Measurements from ENCODE around the gene SFXN5. TPM values are rescaled to one million over a fixed set of nuclear protein-coding genes. Genes with fewer than 3 reads are reported as not detected.

The SFXN5 gene
- total RNA-seq, 1 donor from 2014 or later: 12.7 TPM

GRCh38 chr2:72965770-72966450 is 105.6 kb downstream of the SFXN5 start:
- no peak overlapping the region for H3K27ac Mint-ChIP-seq (ENCODE audit: unreplicated experiment)
- H3K9me3 Mint-ChIP-seq (ENCODE audit: unreplicated experiment): no peaks in the 10 kb centered on the region
- H3K4me3 Mint-ChIP-seq (ENCODE audit: unreplicated experiment): no peak overlapping the region
- DNase-seq (ENCODE audit: extremely low spot score, unreplicated experiment): no peak
- TF ChIP-seq, protein P1, sequence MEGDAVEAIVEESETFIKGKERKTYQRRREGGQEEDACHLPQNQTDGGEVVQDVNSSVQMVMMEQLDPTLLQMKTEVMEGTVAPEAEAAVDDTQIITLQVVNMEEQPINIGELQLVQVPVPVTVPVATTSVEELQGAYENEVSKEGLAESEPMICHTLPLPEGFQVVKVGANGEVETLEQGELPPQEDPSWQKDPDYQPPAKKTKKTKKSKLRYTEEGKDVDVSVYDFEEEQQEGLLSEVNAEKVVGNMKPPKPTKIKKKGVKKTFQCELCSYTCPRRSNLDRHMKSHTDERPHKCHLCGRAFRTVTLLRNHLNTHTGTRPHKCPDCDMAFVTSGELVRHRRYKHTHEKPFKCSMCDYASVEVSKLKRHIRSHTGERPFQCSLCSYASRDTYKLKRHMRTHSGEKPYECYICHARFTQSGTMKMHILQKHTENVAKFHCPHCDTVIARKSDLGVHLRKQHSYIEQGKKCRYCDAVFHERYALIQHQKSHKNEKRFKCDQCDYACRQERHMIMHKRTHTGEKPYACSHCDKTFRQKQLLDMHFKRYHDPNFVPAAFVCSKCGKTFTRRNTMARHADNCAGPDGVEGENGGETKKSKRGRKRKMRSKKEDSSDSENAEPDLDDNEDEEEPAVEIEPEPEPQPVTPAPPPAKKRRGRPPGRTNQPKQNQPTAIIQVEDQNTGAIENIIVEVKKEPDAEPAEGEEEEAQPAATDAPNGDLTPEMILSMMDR (IDR thresholded peaks at IDR 0.05): no peak
- no peaks in the 10 kb centered on the region for H3K27me3 Mint-ChIP-seq (ENCODE audit: unreplicated experiment)
- peaks cover 7% of the 10 kb centered on the region for H3K4me1 Mint-ChIP-seq (ENCODE audit: unreplicated experiment)
- H3K36me3 Mint-ChIP-seq (ENCODE audit: unreplicated experiment): peaks cover 3% of the 10 kb centered on the region

- Mint-ChIP-seq H3K9me3 (ENCODE audit: unreplicated experiment) (no peaks in the 10 kb centered on the region), H3K4me3 (ENCODE audit: unreplicated experiment) (no peak overlapping the region), H3K4me1 (ENCODE audit: unreplicated experiment) (peaks cover 7% of the 10 kb centered on the region), H3K27me3 (ENCODE audit: unreplicated experiment) (no peaks in the 10 kb centered on the region), H3K36me3 (ENCODE audit: unreplicated experiment) (peaks cover 3% of the 10 kb centered on the region), H3K27ac (ENCODE audit: unreplicated experiment) (no peak overlapping the region)
- TF ChIP-seq, protein P1 (IDR thresholded peaks at IDR 0.05): no peak
- no peak for DNase-seq (ENCODE audit: extremely low spot score, unreplicated experiment)
These were observed 106.5 kb downstream of the SFXN5 start for GRCh38 chr2:72965016-72965415.

DNA sequence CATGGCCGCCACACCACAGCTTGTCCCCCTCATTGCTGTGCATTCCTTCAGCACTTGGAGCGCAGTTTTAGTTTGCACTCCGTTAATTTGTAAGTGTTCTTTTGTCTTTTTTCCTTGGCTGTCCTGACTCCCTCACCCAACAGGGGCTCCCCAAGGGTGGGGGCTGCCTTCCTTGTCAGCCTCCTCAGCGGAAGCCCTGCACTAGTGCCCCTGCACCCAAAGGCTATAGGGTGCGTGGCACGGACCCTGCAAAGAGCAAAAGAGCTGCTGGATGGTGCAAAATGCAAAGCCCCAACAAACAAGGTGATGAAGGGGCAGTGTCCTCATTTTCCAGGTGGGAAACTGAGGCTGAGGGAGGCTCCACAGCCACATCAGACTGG is 107.4 kb downstream of the SFXN5 start:
- H3K9me3 Mint-ChIP-seq (ENCODE audit: unreplicated experiment): no peaks in the 10 kb centered on the region
- no peaks in the 10 kb centered on the region for H3K27me3 Mint-ChIP-seq (ENCODE audit: unreplicated experiment)
- H3K27ac Mint-ChIP-seq (ENCODE audit: unreplicated experiment): no peak overlapping the region
- peaks cover 7% of the 10 kb centered on the region for H3K4me1 Mint-ChIP-seq (ENCODE audit: unreplicated experiment)
- TF ChIP-seq, protein P1 (IDR thresholded peaks at IDR 0.05): no peak
- DNase-seq (ENCODE audit: extremely low spot score, unreplicated experiment): no peak
- H3K36me3 Mint-ChIP-seq (ENCODE audit: unreplicated experiment): no peaks in the 10 kb centered on the region
- H3K4me3 Mint-ChIP-seq (ENCODE audit: unreplicated experiment): no peak overlapping the region

DNA sequence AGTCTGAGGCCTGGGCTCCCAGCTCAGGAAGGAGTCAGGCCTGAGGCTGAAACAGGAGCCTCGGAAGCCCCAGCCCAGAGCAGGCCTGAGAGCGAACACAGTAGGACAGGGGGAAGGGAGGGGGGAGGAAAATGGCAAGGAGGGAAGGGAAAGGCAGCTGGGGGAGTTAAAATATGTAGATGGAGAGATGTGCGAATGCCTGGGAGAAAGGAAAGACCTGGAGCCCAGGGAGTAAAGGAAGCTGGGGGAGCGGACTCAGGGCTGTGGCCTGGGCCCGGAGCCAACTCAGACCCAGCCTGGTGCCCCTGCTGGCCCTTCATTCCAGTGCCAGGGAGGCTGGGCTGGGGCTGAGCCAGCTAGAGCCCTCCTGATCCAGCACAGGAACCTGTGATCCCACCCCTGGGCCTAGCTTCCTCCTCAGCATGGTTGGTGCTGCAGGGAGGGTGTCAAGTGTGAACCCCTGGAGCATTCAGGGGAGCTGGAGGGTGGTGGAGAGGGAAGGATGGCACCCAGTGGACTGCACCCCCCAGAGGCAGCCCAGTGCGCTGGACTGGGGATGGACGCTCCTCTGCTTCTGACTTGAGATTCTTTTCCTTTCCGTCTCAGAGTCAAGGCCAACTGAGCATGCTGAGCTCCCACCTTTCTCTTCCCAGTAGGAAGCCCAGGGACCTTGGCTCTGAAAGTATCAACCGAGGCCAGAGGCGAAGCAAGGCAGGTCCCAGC is 107.9 kb downstream of the SFXN5 start:
- Mint-ChIP-seq H3K27ac (ENCODE audit: unreplicated experiment) (no peak overlapping the region), H3K4me3 (ENCODE audit: unreplicated experiment) (no peak overlapping the region), H3K36me3 (ENCODE audit: unreplicated experiment) (no peaks in the 10 kb centered on the region), H3K4me1 (ENCODE audit: unreplicated experiment) (peaks cover 7% of the 10 kb centered on the region), H3K27me3 (ENCODE audit: unreplicated experiment) (no peaks in the 10 kb centered on the region), H3K9me3 (ENCODE audit: unreplicated experiment) (no peaks in the 10 kb centered on the region)
- TF ChIP-seq, protein P1 (IDR thresholded peaks at IDR 0.05): no peak
- DNase-seq (ENCODE audit: extremely low spot score, unreplicated experiment): no peak

- Mint-ChIP-seq H3K27ac (ENCODE audit: unreplicated experiment) (peak overlapping the region; percentile 41), H3K27me3 (ENCODE audit: unreplicated experiment) (no peaks in the 10 kb centered on the region), H3K9me3 (ENCODE audit: unreplicated experiment) (no peaks in the 10 kb centered on the region), H3K36me3 (ENCODE audit: unreplicated experiment) (no peaks in the 10 kb centered on the region), H3K4me1 (ENCODE audit: unreplicated experiment) (peaks cover 7% of the 10 kb centered on the region), H3K4me3 (ENCODE audit: unreplicated experiment) (no peak overlapping the region)
- DNase-seq (ENCODE audit: extremely low spot score, unreplicated experiment): no peak
- TF ChIP-seq, protein P1 (IDR thresholded peaks at IDR 0.05): no peak
These were observed 108.6 kb downstream of the SFXN5 start for GRCh38 chr2:72962911-72963310.
